Measurements from ENCODE around the gene EEA1.

- TF ChIP-seq, protein P1, sequence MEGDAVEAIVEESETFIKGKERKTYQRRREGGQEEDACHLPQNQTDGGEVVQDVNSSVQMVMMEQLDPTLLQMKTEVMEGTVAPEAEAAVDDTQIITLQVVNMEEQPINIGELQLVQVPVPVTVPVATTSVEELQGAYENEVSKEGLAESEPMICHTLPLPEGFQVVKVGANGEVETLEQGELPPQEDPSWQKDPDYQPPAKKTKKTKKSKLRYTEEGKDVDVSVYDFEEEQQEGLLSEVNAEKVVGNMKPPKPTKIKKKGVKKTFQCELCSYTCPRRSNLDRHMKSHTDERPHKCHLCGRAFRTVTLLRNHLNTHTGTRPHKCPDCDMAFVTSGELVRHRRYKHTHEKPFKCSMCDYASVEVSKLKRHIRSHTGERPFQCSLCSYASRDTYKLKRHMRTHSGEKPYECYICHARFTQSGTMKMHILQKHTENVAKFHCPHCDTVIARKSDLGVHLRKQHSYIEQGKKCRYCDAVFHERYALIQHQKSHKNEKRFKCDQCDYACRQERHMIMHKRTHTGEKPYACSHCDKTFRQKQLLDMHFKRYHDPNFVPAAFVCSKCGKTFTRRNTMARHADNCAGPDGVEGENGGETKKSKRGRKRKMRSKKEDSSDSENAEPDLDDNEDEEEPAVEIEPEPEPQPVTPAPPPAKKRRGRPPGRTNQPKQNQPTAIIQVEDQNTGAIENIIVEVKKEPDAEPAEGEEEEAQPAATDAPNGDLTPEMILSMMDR (IDR thresholded peaks at IDR 0.05), result no peak
- no peak for TF ChIP-seq POLR2AphosphoS5 (IDR thresholded peaks at IDR 0.05)
Measured at GRCh38 chr12:92912052-92912451, 17.0 kb downstream of the EEA1 start.
